Stimulated activated CD4-positive, alpha-beta T cell treated with anti-CD3 and anti-CD28 coated beads, TNF-alpha, amount 100 ng/mL, for 48 hours (primary cell): ENCODE results near the gene GCFC2.
"Not testable (repeated sequence)": the region's sequence is repeated elsewhere in the genome, so short reads cannot be mapped to it uniquely, and the experiment has no call there.

ENCODE experiments used
- DNase-seq, 3 donors: peaks; one replicate each; pipeline ENCODE4 v3.0.0-alpha.2; 2020; ENCODE audit warnings: low read depth in 3 of 3

Gene GCFC2

DNA sequence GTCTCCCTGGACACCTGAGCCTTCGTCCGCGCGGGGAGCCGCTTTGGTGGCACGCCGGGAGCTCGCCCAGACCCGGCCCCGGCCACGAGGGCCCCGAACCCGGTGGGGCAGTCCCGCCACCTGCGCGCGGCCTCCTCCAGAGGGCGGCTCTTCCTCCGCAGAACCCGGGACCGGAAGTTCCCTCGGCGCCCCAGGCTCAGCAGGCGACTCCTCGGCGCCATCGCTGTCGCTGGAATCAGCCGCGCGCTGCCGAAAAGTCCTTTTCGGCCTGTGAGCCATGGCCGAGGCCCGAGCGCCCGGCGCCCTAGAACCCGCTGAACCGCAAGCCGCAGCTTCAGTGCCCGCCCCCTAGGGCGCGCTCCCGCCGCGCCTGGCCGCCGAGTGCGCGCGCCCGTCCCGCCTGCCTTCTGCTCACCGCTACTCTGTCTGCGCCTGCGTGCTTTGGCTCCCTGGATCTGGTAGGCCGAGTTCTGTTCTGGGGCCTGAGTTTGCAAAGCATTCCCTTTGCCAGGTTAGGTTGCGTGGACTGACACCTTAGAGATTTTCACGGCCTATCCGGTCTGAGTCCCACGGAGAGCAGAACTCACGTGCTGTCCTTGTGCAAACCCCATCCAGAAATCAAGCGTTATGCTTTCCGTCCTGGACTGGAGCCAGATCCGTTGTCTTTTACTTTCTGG lies at the start of gene GCFC2:
Gene GCFC2 (minus strand): TSS at position 339 of the 677 bp plus-strand sequence. CDS start 60 bp downstream, at position 279.
- peak; percentile 74 to 76 (median 75) for DNase-seq

DNA sequence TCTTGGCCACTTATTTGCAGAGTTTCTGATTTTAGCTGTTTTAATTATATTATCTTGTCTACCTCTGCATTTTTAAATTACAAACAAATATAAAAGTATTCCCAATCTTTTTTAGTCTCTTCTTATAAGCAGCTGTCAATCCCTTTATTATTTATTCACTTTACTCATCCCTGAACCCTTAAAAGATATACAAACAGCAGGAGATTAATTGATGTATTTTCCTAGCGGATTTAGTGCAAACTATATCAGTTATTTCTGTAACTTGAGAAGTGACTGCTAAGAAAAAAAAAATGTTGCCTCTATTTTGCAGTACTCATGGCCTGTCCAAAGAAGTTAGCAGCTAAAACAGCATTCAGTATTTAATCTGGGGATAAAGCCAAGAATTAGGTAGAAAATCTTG lies 42.1 kb upstream of the GCFC2 start:
- no peak for DNase-seq

DNA sequence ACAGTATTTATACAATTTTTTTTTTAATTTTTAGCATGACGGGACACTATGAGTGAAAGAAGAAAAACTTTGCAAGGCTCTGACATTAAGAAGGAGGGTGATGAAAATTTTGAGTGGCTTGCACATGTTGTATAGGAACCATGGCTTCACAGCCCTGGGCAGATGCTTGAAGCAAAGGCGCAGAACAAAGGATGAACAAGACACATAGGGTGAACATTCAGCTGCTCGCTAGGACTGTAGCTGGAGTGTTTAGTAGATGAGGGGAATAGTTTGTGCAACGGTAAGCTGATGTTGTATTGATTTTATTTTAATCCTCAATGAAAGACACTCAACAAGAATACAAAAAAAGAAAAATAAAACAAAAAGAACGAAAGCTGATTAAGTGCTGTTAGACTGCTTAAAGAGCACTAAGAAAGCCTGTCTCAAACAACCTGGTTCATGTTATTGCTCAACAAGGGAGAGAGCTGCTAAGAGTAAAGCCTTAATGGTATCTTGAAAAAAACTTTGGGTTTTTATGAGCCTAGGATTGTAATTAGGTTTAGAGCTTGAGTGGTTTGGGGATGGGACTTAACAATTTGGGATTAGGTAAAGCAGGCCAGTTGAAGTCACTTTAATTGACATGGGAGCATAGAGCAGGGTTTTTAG lies 41.2 kb upstream of the GCFC2 start:
- no peak for DNase-seq

DNA sequence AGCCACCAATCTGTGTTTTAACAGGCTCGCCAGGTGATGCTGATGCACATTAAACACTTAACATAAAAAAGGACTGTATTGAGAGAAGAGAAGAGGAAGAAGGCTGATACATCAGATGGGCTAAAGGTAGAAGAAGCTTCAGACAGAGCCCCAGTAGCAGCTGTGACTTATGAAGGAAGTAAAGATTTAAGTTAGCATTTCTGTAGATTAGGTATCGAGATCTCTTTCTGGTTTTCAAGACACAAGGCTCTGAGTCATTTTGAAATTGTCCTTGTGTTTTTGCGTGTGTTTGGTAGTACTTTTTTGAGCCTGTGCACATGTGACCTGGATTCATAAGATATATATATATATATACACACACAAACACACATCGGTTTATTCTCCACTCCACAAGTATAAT lies 40.6 kb upstream of the GCFC2 start:
- DNase-seq = no peak

DNA sequence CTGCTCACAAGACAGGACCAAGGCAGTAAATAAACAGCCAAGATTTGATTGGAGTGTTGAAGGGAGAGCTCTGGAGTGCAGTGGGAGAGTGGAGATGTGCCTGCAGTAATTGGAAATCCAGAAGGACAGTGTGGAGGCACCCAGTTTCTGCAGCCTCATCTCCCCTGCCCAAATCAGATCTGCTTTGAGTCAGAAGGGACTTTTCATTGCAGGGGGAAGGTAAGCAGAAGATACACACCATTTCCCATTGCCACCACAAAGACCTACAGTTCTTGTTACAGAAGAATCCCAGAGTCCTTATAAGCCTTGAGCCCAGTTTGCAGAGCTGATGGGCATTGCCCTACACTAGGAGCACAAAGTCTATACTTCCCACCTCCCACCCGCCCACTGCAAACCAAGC lies 27.2 kb upstream of the GCFC2 start:
- DNase-seq = no peak

DNA sequence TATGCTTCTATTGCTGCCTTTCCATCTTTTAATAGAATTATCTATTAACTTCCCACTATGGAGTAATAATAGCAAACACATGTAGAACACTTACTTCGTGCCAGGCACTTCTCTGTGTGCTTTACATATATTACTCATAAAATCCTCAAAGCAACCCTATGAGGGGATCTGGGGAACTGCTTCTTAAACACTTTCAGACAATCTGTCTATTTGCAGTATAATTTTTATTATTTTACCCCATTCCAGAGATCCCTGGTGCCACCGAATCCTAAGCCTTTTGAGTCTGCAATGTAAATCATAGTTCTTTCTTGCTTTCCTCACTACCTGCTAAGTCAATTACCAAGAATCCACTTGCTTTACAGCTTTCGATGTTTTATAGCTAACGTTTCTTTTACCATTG lies 25.6 kb upstream of the GCFC2 start:
- no peak for DNase-seq

DNA sequence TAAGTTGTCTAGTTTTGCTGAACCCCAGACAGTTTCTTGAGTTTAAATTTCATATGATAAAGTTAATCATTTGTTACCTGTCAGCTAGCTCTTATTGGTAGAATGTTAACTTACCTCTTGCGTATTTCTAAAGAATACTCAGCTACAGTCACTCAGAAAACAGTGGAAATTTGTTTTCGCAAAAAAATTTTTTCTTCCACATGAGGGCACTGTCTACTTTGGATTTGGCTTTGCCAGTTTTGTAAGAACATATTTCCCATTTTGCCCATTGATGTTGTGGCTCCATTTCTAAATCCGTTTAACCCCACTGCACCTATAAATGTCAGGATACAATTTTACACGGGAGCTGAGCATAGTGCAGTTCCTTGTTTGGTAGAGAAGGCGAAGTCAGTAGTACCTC lies 19.1 kb upstream of the GCFC2 start:
- DNase-seq = no peak

DNA sequence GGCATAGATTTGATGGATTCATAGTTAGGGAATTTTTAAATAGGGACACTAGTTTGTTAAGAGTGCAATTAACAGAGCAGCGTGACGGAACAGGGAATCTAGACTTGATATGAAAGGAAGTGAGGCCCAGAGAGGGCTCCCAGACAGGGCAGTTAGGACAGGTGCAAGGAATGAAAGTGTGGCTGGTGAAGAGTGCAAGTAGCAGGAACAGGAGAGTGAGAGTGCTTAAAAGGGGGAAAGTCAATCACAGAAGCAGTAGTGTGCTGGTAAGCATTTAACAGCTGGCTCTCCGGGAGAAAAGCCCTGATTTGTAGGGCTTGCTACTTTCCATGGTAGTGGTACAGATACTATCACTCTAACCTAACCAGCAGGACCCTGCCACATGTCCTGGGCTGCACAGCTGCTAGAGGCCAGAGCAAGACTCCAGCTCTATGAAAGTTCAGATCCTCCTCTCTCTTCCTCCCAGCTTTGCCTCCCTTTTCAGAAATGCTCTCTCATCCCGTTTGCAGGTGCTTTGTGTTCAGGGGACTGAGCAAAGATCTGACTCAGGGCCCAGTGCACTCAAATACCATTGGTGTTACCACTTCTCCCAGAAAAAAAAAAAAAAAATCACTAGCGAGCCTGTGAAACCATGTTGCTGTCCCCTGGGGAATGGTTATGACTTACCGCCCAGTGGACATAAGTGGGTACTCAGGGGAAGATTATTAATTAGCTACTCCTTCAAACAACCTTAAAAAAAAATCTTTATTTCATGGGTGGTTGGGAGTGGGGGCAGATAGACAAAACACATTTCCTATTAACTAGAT lies 18.1 kb upstream of the GCFC2 start:
- no peak for DNase-seq

DNA sequence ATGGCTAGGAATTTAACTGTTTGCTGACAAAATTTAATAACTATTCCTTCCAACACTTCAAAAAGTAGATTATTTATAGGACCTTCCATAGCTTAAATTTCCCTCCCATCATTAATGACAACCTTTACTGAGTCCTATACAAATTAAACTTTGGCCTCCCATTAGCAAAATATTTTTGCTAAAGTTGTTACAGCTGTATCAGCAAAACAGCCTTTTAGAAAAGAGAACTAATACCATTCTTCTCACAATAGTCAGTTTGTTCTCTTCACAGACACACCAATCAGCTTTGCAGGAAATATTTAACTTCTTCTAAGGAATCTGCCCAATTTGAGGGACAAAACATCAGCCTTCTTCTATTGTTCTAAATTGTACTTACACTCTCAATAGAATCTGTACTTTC lies 12.0 kb upstream of the GCFC2 start:
- no peak for DNase-seq

DNA sequence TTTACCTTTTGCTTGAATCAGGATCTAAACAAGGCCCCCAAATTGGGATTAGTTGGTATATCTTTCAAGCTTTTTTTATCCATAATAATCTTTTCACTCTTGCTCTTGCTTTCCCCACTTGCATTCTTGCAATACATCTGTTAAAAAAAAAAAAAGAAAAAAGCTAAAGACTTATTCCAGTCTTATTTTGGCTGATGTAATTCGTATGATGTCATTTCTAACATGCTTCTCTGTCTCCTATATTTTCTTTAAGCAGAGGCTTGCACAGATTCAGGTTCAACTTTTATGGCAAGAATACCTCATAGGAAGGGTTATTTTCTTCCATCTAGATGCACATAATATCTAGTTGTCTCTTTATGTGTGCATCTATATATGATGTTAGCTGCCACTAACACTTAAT lies 9.8 kb upstream of the GCFC2 start:
- no peak for DNase-seq

DNA sequence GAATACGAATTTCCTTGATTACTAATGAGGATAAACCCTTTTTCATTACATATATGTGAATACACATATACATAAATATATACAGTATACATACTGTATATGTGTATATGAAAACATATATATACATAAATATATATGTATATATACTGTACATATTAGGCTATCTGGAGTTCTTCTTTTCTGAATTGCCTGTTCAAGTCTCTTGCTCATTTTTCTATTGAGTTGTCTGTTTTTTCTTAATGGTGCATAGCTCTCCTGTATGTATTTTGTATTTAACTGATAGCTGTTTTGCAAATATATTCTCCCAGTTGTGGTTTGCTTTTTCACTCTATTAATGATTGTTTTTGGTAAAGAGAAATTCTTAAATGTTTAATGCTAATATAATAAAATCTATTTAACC lies 8.9 kb upstream of the GCFC2 start:
- no peak for DNase-seq

DNA sequence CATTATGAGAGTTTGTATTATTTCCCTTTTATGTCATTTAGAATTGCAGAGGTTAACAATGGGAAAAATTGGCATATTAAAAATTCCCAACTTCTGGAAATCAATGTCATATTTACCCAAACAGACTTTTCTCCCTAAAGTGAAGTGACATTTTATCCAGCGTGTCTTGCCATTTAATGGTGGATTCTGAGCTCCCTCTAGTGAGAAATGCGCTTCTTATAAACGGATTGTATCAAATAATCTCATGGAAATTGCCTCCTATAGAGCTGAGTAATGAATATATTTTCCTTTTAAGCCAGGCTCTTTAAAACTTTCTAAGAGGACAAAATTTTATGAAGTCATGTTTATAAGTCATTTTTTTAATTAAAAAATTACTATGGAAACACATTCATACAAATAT lies 5.7 kb upstream of the GCFC2 start:
- no peak for DNase-seq

DNA sequence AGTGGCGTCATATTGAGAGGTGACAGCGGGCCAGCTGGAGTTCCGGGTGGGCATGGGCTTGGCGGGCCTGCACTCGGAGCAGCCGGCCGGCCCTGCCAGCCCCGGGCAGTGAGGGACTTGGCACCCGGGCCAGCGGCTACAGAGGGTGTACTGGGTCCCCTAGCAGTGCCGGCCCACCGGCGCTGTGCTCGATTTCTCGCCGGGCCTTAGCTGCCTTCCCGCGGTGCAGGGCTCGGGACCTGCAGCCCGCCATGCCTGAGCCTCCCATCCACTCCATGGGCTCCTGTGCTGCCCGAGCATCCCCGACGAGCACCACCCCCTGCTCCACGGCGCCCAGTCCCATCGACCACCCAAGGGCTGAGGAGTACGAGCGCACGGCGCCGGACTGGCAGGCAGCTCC lies 875 bp upstream of the GCFC2 start:
- DNase-seq = not testable (repeated sequence)

DNA sequence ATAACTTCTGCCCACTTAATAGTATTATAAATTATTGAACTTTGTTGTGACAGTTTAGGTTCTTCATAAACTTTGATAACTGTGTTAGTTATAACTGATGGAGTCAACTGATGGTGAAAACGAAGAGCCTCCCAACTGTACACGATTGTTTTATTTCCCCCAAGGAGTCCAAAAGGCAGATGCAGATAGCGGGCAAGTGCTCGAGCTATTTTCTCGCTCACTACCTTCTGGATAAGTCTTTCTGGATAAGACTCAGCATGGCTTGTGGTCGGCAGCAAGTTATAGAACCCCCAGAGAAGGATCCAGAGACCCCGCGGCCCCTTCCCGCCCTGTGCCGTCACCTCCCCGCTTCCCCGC lies 517 bp downstream of the GCFC2 start:
- DNase-seq = no peak

DNA sequence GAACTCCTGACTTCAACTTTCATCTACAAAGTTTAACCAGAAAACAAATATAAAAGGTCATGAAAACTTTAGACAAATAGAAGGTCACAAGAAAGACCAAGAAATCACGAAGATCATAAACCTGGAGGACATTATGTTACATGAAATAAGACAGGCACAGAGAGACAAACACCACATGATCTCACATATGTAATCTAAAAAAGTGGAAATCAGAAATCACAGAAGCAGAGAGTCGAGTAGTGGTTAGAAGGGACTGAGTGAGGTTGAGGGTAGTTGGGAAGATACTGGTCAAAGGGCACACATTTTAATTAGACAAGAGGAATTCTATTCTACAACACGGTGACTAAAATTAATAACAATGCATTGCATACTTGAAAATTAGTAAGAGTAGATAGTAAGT lies 1.4 kb downstream of the GCFC2 start:
- no peak for DNase-seq

DNA sequence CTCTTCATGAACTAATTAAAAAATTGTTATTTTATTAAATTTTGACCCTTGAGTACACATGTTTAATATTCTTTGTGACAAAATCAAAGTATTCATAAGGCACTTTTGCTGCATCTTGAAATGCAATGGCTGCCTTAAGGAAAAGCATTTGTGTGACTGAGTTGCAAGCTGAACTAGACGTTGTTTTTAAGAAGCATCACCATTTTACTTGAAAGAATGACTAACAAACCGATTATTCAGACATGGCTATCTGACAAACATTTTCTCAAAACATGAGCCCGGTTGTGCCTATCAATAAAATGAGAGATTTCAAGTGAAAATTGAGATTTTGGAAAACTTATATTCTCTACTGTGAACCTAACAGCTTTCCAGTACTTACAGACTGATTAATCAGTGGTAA lies 2.8 kb downstream of the GCFC2 start:
- no peak for DNase-seq

DNA sequence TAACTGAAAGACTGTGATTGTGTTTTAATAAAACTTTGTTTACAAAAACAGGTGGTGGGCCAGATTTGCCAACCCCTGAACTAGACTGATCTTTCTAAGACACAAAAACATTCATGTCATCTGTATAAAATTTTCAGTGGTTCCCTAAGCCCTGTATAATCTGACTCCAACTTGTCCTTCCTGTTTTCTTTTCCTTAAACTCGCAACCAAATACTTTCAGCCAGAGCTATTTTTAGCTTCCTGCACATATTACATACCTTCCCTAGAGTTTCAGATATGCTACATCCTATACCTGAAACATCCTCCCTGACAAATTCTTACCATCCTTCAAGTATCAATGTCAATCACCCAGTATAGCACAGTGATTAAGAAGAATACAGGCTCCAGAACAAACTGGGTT lies 4.8 kb downstream of the GCFC2 start:
- DNase-seq = no peak

DNA sequence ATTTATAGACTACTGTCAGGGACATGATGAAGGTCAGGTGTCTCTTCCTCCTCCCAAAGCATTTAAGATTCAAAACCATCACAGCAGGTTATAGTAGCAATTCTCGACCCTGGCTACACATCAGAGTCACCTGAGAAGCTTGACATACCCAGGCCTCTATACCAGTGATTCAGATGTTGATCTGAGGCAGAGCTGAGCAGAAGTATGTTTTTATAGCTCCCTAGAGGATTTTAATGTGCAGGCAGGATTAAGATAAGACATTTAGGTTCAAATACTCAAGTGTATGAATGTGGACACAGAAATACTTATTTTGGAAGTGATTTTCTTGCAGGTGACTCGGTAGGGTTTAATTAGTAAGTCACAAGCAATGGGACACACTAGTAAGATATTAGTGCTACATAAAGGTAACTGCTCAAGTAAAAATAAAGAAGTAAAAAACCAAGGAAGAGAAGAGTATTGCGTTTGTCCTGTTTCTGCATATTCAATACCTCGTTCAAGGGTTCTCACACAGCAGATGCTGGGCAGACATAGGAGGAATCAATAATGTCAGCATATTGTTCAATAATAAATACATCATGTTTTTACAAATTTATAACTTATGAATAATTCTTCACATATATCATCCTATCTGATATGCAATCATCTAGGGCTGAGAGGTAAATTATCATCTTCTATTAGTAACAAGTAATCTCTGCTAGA lies 7.0 kb downstream of the GCFC2 start:
- no peak for DNase-seq

DNA sequence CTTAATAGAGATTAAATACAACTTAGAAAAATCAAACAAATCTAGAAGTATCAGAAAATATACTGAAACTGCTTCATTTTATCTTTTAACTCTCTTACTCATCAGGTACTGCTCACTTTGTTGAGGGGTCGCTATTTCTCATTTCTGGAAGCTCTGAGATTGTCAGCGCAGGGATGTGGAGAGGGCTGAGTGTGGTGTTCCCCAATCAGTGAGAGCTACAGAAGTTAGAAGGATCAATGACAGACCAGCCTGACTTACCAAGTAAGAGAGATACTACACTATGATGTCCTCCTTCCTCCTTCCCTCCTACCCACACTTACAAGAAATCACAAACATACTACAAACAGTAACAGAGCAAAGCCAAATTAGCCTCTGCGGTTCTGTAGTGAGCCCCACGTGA lies 8.1 kb downstream of the GCFC2 start:
- DNase-seq = no peak

DNA sequence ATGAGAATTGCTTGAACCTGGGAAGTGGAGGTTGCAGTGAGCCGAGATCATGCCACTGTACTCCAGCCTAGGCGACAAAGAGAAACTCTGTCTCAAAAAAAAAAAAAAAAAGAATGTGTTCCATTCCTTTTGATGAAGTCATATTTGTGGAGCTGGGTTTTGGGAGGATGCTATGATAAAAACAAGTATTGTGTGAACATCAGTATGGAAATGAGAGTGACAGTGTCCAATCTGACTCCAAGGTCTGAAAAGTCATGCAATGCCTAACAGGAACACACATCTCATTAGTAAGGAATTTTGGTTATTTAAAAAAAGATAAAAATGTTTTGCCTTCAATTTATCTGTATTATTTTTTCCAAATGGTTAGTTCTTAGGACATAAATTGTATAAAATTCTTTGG lies 11.8 kb downstream of the GCFC2 start:
- DNase-seq = no peak

DNA sequence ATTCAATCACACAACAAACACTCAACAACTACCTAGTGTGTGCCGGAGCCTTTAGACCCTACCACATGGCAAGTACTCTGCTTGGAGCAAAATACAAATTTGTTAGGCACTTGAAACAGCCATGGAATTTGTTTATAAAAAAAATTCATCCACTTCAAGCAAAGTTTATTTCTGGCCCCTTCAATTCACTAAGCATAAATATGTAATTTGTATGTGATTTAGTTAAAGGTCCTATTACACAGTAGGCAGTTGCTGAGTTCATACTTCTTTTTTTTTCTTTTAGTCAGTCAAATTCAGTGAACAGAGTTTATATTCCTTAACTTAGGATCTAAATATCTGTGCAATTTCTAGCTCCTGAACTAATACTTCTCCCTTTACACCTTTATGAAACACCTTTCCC lies 22.5 kb downstream of the GCFC2 start:
- DNase-seq = no peak

DNA sequence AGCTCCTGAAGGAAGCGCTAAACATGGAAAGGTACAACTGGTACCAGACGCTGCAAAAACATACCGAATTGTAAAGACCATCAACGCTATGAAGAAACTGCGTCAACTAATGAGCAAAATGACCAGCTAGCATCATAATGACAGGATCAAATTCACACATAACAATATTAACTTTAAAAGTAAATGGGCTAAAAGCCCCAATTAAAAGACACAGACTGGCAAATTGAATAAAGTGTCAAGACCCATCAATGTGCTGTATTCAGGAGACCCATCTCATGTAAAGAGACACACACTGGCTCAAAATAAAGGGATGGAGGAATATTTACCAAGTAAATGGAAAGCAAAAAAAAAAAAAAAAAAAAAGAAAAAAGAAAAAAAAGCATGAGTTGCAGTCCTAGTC lies 27.3 kb downstream of the GCFC2 start:
- not testable (repeated sequence) for DNase-seq

DNA sequence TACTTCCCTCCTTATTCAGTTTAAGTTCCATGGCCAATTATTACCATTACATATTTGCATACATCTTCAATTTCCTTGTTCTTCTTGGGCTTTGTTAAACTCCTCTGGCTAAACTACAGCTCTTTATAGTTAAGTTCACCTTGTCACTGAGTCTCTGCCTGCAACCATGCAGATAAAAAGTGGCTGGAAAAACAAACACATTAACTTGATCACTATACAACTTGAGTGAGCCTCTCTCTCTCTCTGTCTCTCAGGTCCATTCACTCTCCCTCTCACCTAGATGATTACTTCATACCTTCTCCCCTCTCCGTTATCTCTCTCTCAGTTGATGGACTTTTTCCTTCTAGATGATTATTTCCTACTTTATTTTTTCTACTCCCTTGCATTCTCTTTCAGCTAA lies 30.3 kb downstream of the GCFC2 start:
- DNase-seq = no peak
